DOHH2 (cell line): Measurements from ENCODE around the gene LENG1.

Experiments used
- H3F3A ChIP-seq: fragments of 200-600 bp; sonication (generic), shearing (Covaris generic); 2 replicates; pipeline ENCODE4 v1.6.0; 2016; ENCODE audit warnings: antibody characterized with exemption, mild to moderate bottlenecking; ENCODE audit not compliant: control insufficient read depth, insufficient read depth
- H3K27ac ChIP-seq: fragments of 200-600 bp; sonication (generic); 2 replicates; pipeline ENCODE4 v1.5.1; 2014; ENCODE audit warnings: low read depth, mild to moderate bottlenecking, low read length, moderate library complexity
- H3K27me3 ChIP-seq: fragments of 200-600 bp; sonication (generic); 2 replicates; pipeline ENCODE4 v1.6.1; 2014; ENCODE audit warnings: mild to moderate bottlenecking, low read length, mixed read lengths; ENCODE audit not compliant: control insufficient read depth
- H3K36me3 ChIP-seq: fragments of 200-600 bp; sonication (generic); 2 replicates; pipeline ENCODE4 v1.6.1; 2014; ENCODE audit warnings: mild to moderate bottlenecking, low read length, moderate library complexity, mixed read lengths; ENCODE audit not compliant: control insufficient read depth
- H3K4me1 ChIP-seq: fragments of 200-600 bp; sonication (generic); 2 replicates; pipeline ENCODE4 v1.6.1; 2014; ENCODE audit warnings: mild to moderate bottlenecking, low read length, mixed read lengths; ENCODE audit not compliant: control insufficient read depth
- H3K4me2 ChIP-seq: fragments of 200-600 bp; sonication (generic); 2 replicates; pipeline ENCODE4 v1.6.0; 2014; ENCODE audit warnings: mild to moderate bottlenecking, low read length, moderate library complexity
- H3K4me3 ChIP-seq: fragments of 200-600 bp; sonication (generic); 2 replicates; pipeline ENCODE4 v1.5.1; 2014; ENCODE audit warnings: mild to moderate bottlenecking, low read length, mixed read lengths
- H3K79me2 ChIP-seq: fragments of 200-600 bp; sonication (generic); 2 replicates; pipeline ENCODE4 v1.6.1; 2014; ENCODE audit warnings: mild to moderate bottlenecking, low read length, mixed read lengths; ENCODE audit not compliant: control insufficient read depth
- H3K9me2 ChIP-seq: fragments of 200-600 bp; sonication (generic); replicated peaks from 2 replicates; pipeline ENCODE4 v1.6.1; 2014; ENCODE audit warnings: mild to moderate bottlenecking, low read length, mixed read lengths; ENCODE audit not compliant: control insufficient read depth
- H3K9me3 ChIP-seq: fragments of 200-600 bp; sonication (generic); 2 replicates; pipeline ENCODE4 v1.6.1; 2014; ENCODE audit warnings: antibody characterized with exemption, low read length, mixed read lengths; ENCODE audit not compliant: control insufficient read depth, insufficient read depth
- H4K20me1 ChIP-seq: fragments of 200-600 bp; sonication (generic); 2 replicates; pipeline ENCODE4 v1.6.0; 2014; ENCODE audit warnings: low read depth, mild to moderate bottlenecking, antibody characterized with exemption, low read length, moderate library complexity; ENCODE audit not compliant: control insufficient read depth, insufficient read depth
- CTCF ChIP-seq: fragments of 200-600 bp; sonication (generic); IDR thresholded peaks from one replicate; pipeline ENCODE4 v1.5.1; 2014; ENCODE audit warnings: antibody characterized with exemption, mild to moderate bottlenecking, low read depth, low read length; ENCODE audit not compliant: poor library complexity, severe bottlenecking
- EZH2phosphoT487 ChIP-seq: fragments of 200-600 bp; sonication (generic); IDR thresholded peaks from 2 replicates; pipeline ENCODE4 v1.6.1; 2017; ENCODE audit warnings: borderline replicate concordance, mild to moderate bottlenecking, antibody characterized with exemption, low read length, moderate library complexity, mixed read lengths

The LENG1 gene

GRCh38 chr19:54190503-54191010, 31.0 kb upstream of the LENG1 start:
- peaks cover 29% of the 10 kb centered on the region for H3K79me2 ChIP-seq
- H3F3A ChIP-seq: no peaks in the 10 kb centered on the region; the same call in 1 of the 2 replicates
- no peak for TF ChIP-seq EZH2phosphoT487
- no peak for TF ChIP-seq CTCF

GRCh38 chr19:54189735-54190502, 30.4 kb upstream of the LENG1 start:
- Histone ChIP-seq H3K27me3 (no peaks in the 10 kb centered on the region), H3K27ac (peak overlapping the region; percentile 83), H3K9me2 (no peaks in the 10 kb centered on the region), H3F3A (no peaks in the 10 kb centered on the region; the same call in 1 of the 2 replicates), H3K4me3 (peak overlapping the region; percentile 85), H3K4me1 (peaks cover 19% of the 10 kb centered on the region), H4K20me1 (peaks cover 4% of the 10 kb centered on the region; the same call in 1 of the 2 replicates), H3K9me3 (no peaks in the 10 kb centered on the region), H3K79me2 (peaks cover 29% of the 10 kb centered on the region), H3K4me2 (peak overlapping the region; percentile 95), H3K36me3 (peaks cover 25% of the 10 kb centered on the region)
- TF ChIP-seq CTCF (no peak), EZH2phosphoT487 (no peak)

More at GRCh38 chr19:54190503-54191010, 31.0 kb upstream of the LENG1 start:
- peaks cover 4% of the 10 kb centered on the region; the same call in 1 of the 2 replicates for H4K20me1 ChIP-seq
- no peaks in the 10 kb centered on the region for H3K9me3 ChIP-seq
- H3K4me1 ChIP-seq: peaks cover 19% of the 10 kb centered on the region
- peak overlapping the region; percentile 83 for H3K27ac ChIP-seq
- peaks cover 25% of the 10 kb centered on the region for H3K36me3 ChIP-seq
- peak overlapping the region; percentile 85 for H3K4me3 ChIP-seq
- H3K9me2 ChIP-seq: no peaks in the 10 kb centered on the region
- peak overlapping the region; percentile 95 for H3K4me2 ChIP-seq
- H3K27me3 ChIP-seq: no peaks in the 10 kb centered on the region

- H3F3A ChIP-seq: no peaks in the 10 kb centered on the region; the same call in 1 of the 2 replicates
- peak within 1 kb of the TSS; percentile 95 for H3K4me2 ChIP-seq
- H3K36me3 ChIP-seq: peaks cover 25% of the 10 kb centered on the region
- peaks cover 4% of the 10 kb centered on the region; the same call in 1 of the 2 replicates for H4K20me1 ChIP-seq
- peak within 1 kb of the TSS; percentile 83 for H3K27ac ChIP-seq
- no peaks in the 10 kb centered on the region for H3K27me3 ChIP-seq
- no peaks in the 10 kb centered on the region for H3K9me2 ChIP-seq
- no peaks in the 10 kb centered on the region for H3K9me3 ChIP-seq
- TF ChIP-seq EZH2phosphoT487: no peak
- peak; percentile 50 for TF ChIP-seq CTCF
- H3K4me1 ChIP-seq: peaks cover 19% of the 10 kb centered on the region
- H3K79me2 ChIP-seq: peaks cover 29% of the 10 kb centered on the region
- H3K4me3 ChIP-seq: peak within 1 kb of the TSS; percentile 85
These were observed 29.7 kb upstream of the LENG1 start, which contains the start of gene MBOAT7 for GRCh38 chr19:54189145-54189734. Gene MBOAT7, minus strand, starts transcription at chr19:54189580. Its CDS starts 1,072 bp downstream, at chr19:54188508.
